Bronchial epithelial cell (primary cell): ENCODE results near the gene SNX7. TPM values are rescaled to one million over a fixed set of nuclear protein-coding genes. Genes with fewer than 3 reads are reported as not detected.

Experiments used
- DNase-seq: peaks from one replicate; pipeline ENCODE4 v3.0.0-alpha.2; 2010; ENCODE audit warnings: low read depth
- FAIRE-seq: peaks from 2 replicates; lab custom pipeline; 2011; peaks lifted over from hg19 to GRCh38; lab: Jason Lieb, UNC
- H3K27me3 ChIP-seq: 2 replicates; pipeline ENCODE4 v1.5.1; 2011; ENCODE audit warnings: low read length; ENCODE audit not compliant: control insufficient read depth, insufficient read depth
- H3K36me3 ChIP-seq: 2 replicates; pipeline ENCODE4 v1.5.1; 2011; ENCODE audit warnings: low read length; ENCODE audit not compliant: control insufficient read depth, insufficient read depth
- H3K4me3 ChIP-seq: 2 replicates; pipeline ENCODE4 v1.5.1; 2011; ENCODE audit warnings: mild to moderate bottlenecking, low read depth, low read length, control low read depth
- CTCF ChIP-seq: IDR thresholded peaks from 2 replicates; pipeline ENCODE4 v1.5.1; 2011; ENCODE audit warnings: mild to moderate bottlenecking, moderate library complexity, low read length, control low read depth, inconsistent platforms; ENCODE audit not compliant: insufficient read depth, severe bottlenecking
- total RNA-seq: library from RNA; depleted of rRNA; stranded (reverse); fragments of >200 nt; gene quantifications from 2 replicates; pipeline ENCODE4 v1.2.1, GENCODE V29; 2014

The SNX7 gene
- total RNA-seq, 1 donor from 2014 or later: 19.0 TPM

- FAIRE-seq (no peak), DNase-seq (no peak)
- Histone ChIP-seq H3K36me3 (no peaks in the 10 kb centered on the region), H3K27me3 (no peaks in the 10 kb centered on the region), H3K4me3 (no peak overlapping the region)
- no peak for TF ChIP-seq CTCF
These were observed 34.6 kb downstream of the SNX7 start for GRCh38 chr1:98696077-98696476.

GRCh38 chr1:98697781-98698180 is 36.3 kb downstream of the SNX7 start:
- FAIRE-seq (no peak), DNase-seq (no peak)
- no peaks in the 10 kb centered on the region for H3K36me3 ChIP-seq
- no peaks in the 10 kb centered on the region for H3K27me3 ChIP-seq
- TF ChIP-seq CTCF: no peak
- H3K4me3 ChIP-seq: no peak overlapping the region

GRCh38 chr1:98698625-98699024 is 37.1 kb downstream of the SNX7 start:
- DNase-seq (no peak), FAIRE-seq (no peak)
- H3K36me3 ChIP-seq: no peaks in the 10 kb centered on the region
- no peaks in the 10 kb centered on the region for H3K27me3 ChIP-seq
- H3K4me3 ChIP-seq: no peak overlapping the region
- TF ChIP-seq CTCF: no peak

- no peak overlapping the region for H3K4me3 ChIP-seq
- no peaks in the 10 kb centered on the region for H3K27me3 ChIP-seq
- no peak for TF ChIP-seq CTCF
- no peaks in the 10 kb centered on the region for H3K36me3 ChIP-seq
- FAIRE-seq: no peak
- DNase-seq: peak; percentile 20
These were observed 38.7 kb downstream of the SNX7 start for GRCh38 chr1:98700228-98700627.

GRCh38 chr1:98702976-98703375 is 41.5 kb downstream of the SNX7 start:
- no peaks in the 10 kb centered on the region for H3K36me3 ChIP-seq
- H3K27me3 ChIP-seq: no peaks in the 10 kb centered on the region
- no peak for TF ChIP-seq CTCF
- FAIRE-seq: no peak
- H3K4me3 ChIP-seq: no peak overlapping the region
- DNase-seq: peak; percentile 13

GRCh38 chr1:98704474-98704873 is 43.0 kb downstream of the SNX7 start:
- FAIRE-seq (no peak), DNase-seq (no peak)
- Histone ChIP-seq H3K36me3 (no peaks in the 10 kb centered on the region), H3K4me3 (no peak overlapping the region), H3K27me3 (no peaks in the 10 kb centered on the region)
- TF ChIP-seq CTCF: no peak
